Pancreas (tissue), 10 donors: ENCODE measurements around the gene TLE1. TPM values are rescaled to one million over a fixed set of nuclear protein-coding genes. Genes with fewer than 3 reads are reported as not detected.

Source experiments
- ATAC-seq, 4 donors: fragments of 200-7000 bp; cut with Tn5 transposase; one replicate each; pipeline versions ENCODE4 v1.8.0 to v1.9.1; 2020; ENCODE audit warnings: mild to moderate bottlenecking in 4 of 4, moderate library complexity in 4 of 4
- DNase-seq, 6 donors: peaks; one replicate each; pipeline ENCODE4 v3.0.0-alpha.2; 2020
- FAIRE-seq: peaks from 2 replicates; lab custom pipeline; 2012; peaks lifted over from hg19 to GRCh38; lab: Jason Lieb, UNC
- H3K27ac ChIP-seq, 4 donors: fragments of 200-600 bp; sonication (generic); 1 replicate in 3 of 4; 2 replicates in 1 of 4; pipeline versions ENCODE4 v1.5.0 to v1.8.0; 2020
- H3K27me3 ChIP-seq, 4 donors: fragments of 200-600 bp; one replicate each; pipeline ENCODE4 v1.8.0; 2021
- H3K36me3 ChIP-seq, 3 donors: fragments of 200-600 bp; sonication (generic) in 1 of 3; one replicate each; pipeline versions ENCODE4 v1.5.0 to v1.8.0; 2020 to 2021
- H3K4me1 ChIP-seq, 3 donors: fragments of 200-600 bp; one replicate each; pipeline ENCODE4 v1.8.0; 2021
- H3K4me3 ChIP-seq, 4 donors: fragments of 200-600 bp; sonication (generic) in 2 of 4; one replicate each; pipeline versions ENCODE4 v1.5.0 to v1.8.0; 2020 to 2021
- H3K9me3 ChIP-seq, 4 donors: fragments of 200-600 bp; one replicate each; pipeline ENCODE4 v1.8.0; 2021
- CTCF ChIP-seq, 4 donors: fragments of 200-600 bp; sonication (generic) in 3 of 4; IDR thresholded peaks; one replicate each; pipeline versions ENCODE4 v1.5.0 to v1.8.0; 2021; ENCODE audit warnings: antibody characterized with exemption in 4 of 4
- WGBS, 2 donors: extraction: QIAGEN DNeasy Blood & Tissue Kit; methylation state at CpG; one replicate each; pipeline ENCODE4 v1.1.7; 2013; 5-methylcytosine and 5-hydroxymethylcytosine counted together
- intact Hi-C, 3 donors: fragments of 100-400 bp; cut with DNase I; formaldehyde crosslinking; loops; one replicate each; pipeline versions ENCODE4 v1.11.1 to v1.14.2; 2022
- polyA plus RNA-seq, 2 donors: library from polyadenylated mRNA; stranded (reverse); fragments of 200-250 nt; gene quantifications; one replicate each; pipeline ENCODE4 v1.2.3, GENCODE V29; 2013
- total RNA-seq, 6 donors: library from RNA; stranded (reverse); fragmentation: NEBNext Ultra II Directional in 4 of 6; extraction: Animal tissue kit (Norgen Biotek cat#: 25700) in 4 of 6; gene quantifications; one replicate each; pipeline versions ENCODE4 v1.2.1 to v1.2.4, GENCODE V29; 2021 to 2023
- donor health status: healthy with polysubstance abuse.
- donor health status: DM: no; HTN: no; CAD: no; lungs with moderate emphysema.
- donor health status: DM: no; HTN: no; CAD: no.
- donor health status: control.
- donor health status: control.
- donor health status: Bipolar disorder and iron deficiency.
- donor health status: DM: yes; HTN: yes; CAD: no.
- donor health status: DM: no; HTN: no; CAD: no.
- donor health status: DM: no; HTN: no; CAD: no.
- donor health status: DM: yes; HTN: yes; CAD: no.

Gene TLE1
- total and polyA plus RNA-seq, 8 donors, result 15.1 to 38.9 (median 28.4) TPM

- no peaks in the 10 kb centered on the region for H3K9me3 ChIP-seq
- intact Hi-C loops, result no loop called here
- no peak overlapping the region for H3K27ac ChIP-seq
Observed at GRCh38 chr9:81614335-81614734, 75.0 kb downstream of the TLE1 start.

GRCh38 chr9:81613002-81613812 lies 76.1 kb downstream of the TLE1 start:
- peaks cover 0 to 39% (median 20%) of the 10 kb centered on the region in 3 donors for H3K36me3 ChIP-seq
- no peaks in the 10 kb centered on the region for H3K4me1 ChIP-seq
- H3K9me3 ChIP-seq, result no peaks in the 10 kb centered on the region
- DNase-seq, result no peak
- 78 to 81% methylated on average over 23 of the region's 23 CpGs for WGBS, 2 donors
- H3K27me3 ChIP-seq, result no peaks in the 10 kb centered on the region
- no peak overlapping the region for H3K4me3 ChIP-seq
- intact Hi-C loops, result no loop called here
- peak; percentile 47 for FAIRE-seq
- peak overlapping the region in 1 of 4 donors; percentile 16 for H3K27ac ChIP-seq
- ATAC-seq, result peak in 3 of 4 donors; percentile 63 to 70 (median 68)
- no peak for TF ChIP-seq CTCF (IDR thresholded peaks at IDR 0.05)

More at GRCh38 chr9:81614335-81614734, 75.0 kb downstream of the TLE1 start:
- DNase-seq (no peak), FAIRE-seq (no peak), ATAC-seq (no peak)
- no peaks in the 10 kb centered on the region for H3K4me1 ChIP-seq
- peaks cover 0 to 40% (median 15%) of the 10 kb centered on the region in 3 donors for H3K36me3 ChIP-seq
- no peak for TF ChIP-seq CTCF (IDR thresholded peaks at IDR 0.05)
- 97% methylated on average over 6 of the region's 6 CpGs for WGBS, 2 donors
- no peak overlapping the region for H3K4me3 ChIP-seq
- no peaks in the 10 kb centered on the region for H3K27me3 ChIP-seq

GRCh38 chr9:81611664-81612063 lies 77.7 kb downstream of the TLE1 start:
- WGBS, 2 donors, result 98% methylated on average over 23 of the region's 23 CpGs
- no peak for TF ChIP-seq CTCF (IDR thresholded peaks at IDR 0.05)
- ATAC-seq (no peak), FAIRE-seq (no peak), DNase-seq (no peak)
- no peak overlapping the region for H3K27ac ChIP-seq
- no peaks in the 10 kb centered on the region for H3K4me1 ChIP-seq
- H3K36me3 ChIP-seq, result peaks cover 0 to 42% (median 20%) of the 10 kb centered on the region in 3 donors
- intact Hi-C loops, result no loop called here
- H3K4me3 ChIP-seq, result no peak overlapping the region
- no peaks in the 10 kb centered on the region for H3K27me3 ChIP-seq
- H3K9me3 ChIP-seq, result no peaks in the 10 kb centered on the region

GRCh38 chr9:81610740-81611107 lies 78.6 kb downstream of the TLE1 start:
- Histone ChIP-seq H3K27me3 (no peaks in the 10 kb centered on the region), H3K36me3 (peaks cover 0 to 46% (median 20%) of the 10 kb centered on the region in 3 donors), H3K4me3 (no peak overlapping the region), H3K4me1 (no peaks in the 10 kb centered on the region), H3K27ac (no peak overlapping the region), H3K9me3 (no peaks in the 10 kb centered on the region)
- intact Hi-C loops, result no loop called here
- DNase-seq, result no peak
- no peak for TF ChIP-seq CTCF (IDR thresholded peaks at IDR 0.05)
- ATAC-seq, result no peak
- FAIRE-seq, result no peak
- 95 to 96% methylated on average over 4 of the region's 4 CpGs for WGBS, 2 donors
